Measurements from ENCODE around the gene RRP36.
"Not testable (repeated sequence)": the region's sequence is repeated elsewhere in the genome, so short reads cannot be mapped to it uniquely, and the experiment has no call there.

GRCh38 chr6:43041475-43041874, 20.1 kb downstream of the RRP36 start:
- not testable (repeated sequence) for TF ChIP-seq EP300 (IDR thresholded peaks at IDR 0.05; ENCODE audit: borderline replicate concordance in 1 of 2, low read depth in 2 of 2, low read length in 2 of 2); CTCF (IDR thresholded peaks at IDR 0.05; ENCODE audit: control extremely low read depth in 1 of 3, insufficient read depth in 1 of 3, low read depth in 1 of 3, low read length in 3 of 3); POU5F1 (IDR thresholded peaks at IDR 0.05; ENCODE audit: low read depth, low read length); EZH2 (IDR thresholded peaks at IDR 0.05; ENCODE audit: low read depth, low read length, severe bottlenecking); YY1 (IDR thresholded peaks at IDR 0.05; ENCODE audit: low read depth, low read length); POLR2A (IDR thresholded peaks at IDR 0.05; ENCODE audit: control extremely low read depth in 1 of 2, low read depth in 2 of 2, low read length in 2 of 2); CEBPB (IDR thresholded peaks at IDR 0.05; ENCODE audit: low read depth, low read length); POLR2AphosphoS5 (IDR thresholded peaks at IDR 0.05; ENCODE audit: low read depth, low read length); RAD21 (IDR thresholded peaks at IDR 0.05 in 1 of 2, conservative IDR thresholded peaks at IDR 0.05 in 1 of 2; ENCODE audit: low read depth in 2 of 2, low read length in 2 of 2); GABPA (IDR thresholded peaks at IDR 0.05; ENCODE audit: borderline replicate concordance, insufficient read depth, low read length); USF2 (IDR thresholded peaks at IDR 0.05; ENCODE audit: low read length); TBP (IDR thresholded peaks at IDR 0.05; ENCODE audit: low read depth, low read length)
